HG02885 (cell line): ENCODE measurements around the gene PRL.

Experiments used
- ATAC-seq: cut with Tn5 transposase; IDR thresholded peaks from one replicate; pipeline ENCODE4 v1.9.1; 2021; ENCODE audit warnings: mild to moderate bottlenecking; ENCODE audit not compliant: unreplicated experiment, poor library complexity

PRL gene

DNA sequence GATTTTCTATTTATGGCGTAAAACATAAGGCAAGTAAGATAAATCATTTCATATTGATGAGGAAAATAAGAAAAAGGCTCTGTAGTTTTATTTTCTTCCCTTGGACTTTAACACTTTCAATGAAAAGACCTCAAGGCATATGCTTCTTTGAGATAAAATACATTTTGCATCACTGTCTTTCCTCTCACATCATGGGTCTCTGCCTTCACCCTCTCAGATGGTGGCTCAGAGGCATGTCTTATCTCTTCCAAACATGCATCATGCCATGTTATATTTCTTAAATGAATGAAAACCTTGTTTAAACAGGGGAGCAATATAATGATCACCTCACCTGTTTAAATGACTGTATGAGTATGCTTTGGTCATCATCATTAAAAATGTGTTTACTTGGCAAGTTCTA is 59.3 kb downstream of the PRL start:
- no peak for ATAC-seq
